Germinal center (tissue), 1 donor: Measurements from ENCODE around the gene KRTAP1-3.
"Not testable (repeated sequence)": the region's sequence is repeated elsewhere in the genome, so short reads cannot be mapped to it uniquely, and the experiment has no call there.

Source experiments
- DNase-seq: peaks from one replicate; pipeline ENCODE4 v3.0.0; 2012; ENCODE audit warnings: mixed read lengths, low spot score

The KRTAP1-3 gene

GRCh38 chr17:41009936-41010335 is 24.7 kb downstream of the KRTAP1-3 start:
- no peak for DNase-seq

GRCh38 chr17:41009301-41009760 is 25.3 kb downstream of the KRTAP1-3 start:
- DNase-seq: no peak

- DNase-seq: no peak
These were observed 25.9 kb downstream of the KRTAP1-3 start, which contains the start of gene KRTAP3-1 for GRCh38 chr17:41008811-41009210. Gene KRTAP3-1 (minus strand): TSS chr17:41009128. CDS start chr17:41009074, 54 bp downstream.

- no peak for DNase-seq
These were observed 30.3 kb downstream of the KRTAP1-3 start for GRCh38 chr17:41004397-41004796.

- DNase-seq: no peak
These were observed 30.7 kb downstream of the KRTAP1-3 start for GRCh38 chr17:41003926-41004325.

GRCh38 chr17:41002814-41003213 is 31.9 kb downstream of the KRTAP1-3 start:
- DNase-seq: no peak

- no peak for DNase-seq
These were observed 32.9 kb downstream of the KRTAP1-3 start for GRCh38 chr17:41001795-41002194.

- not testable (repeated sequence) for DNase-seq
These were observed 35.1 kb downstream of the KRTAP1-3 start, which contains the start of gene KRTAP3-2 for GRCh38 chr17:40999563-40999962. Gene KRTAP3-2 (minus strand): TSS chr17:40999906. CDS start chr17:40999853, 53 bp downstream.

GRCh38 chr17:40997361-40997760 is 37.3 kb downstream of the KRTAP1-3 start:
- no peak for DNase-seq

- no peak for DNase-seq
These were observed 37.8 kb downstream of the KRTAP1-3 start for GRCh38 chr17:40996829-40997228.

- DNase-seq: no peak
These were observed 39.6 kb downstream of the KRTAP1-3 start for GRCh38 chr17:40995116-40995515.

- no peak for DNase-seq
These were observed 40.8 kb downstream of the KRTAP1-3 start, which contains the start of gene KRTAP3-3 for GRCh38 chr17:40993839-40994238. Gene KRTAP3-3 (minus strand): TSS chr17:40994164. CDS start chr17:40994097, 67 bp downstream.

- no peak for DNase-seq
These were observed 41.6 kb downstream of the KRTAP1-3 start for GRCh38 chr17:40993084-40993483.

- no peak for DNase-seq
These were observed 42.0 kb downstream of the KRTAP1-3 start for GRCh38 chr17:40992666-40993065.

- DNase-seq: no peak
These were observed 47.8 kb downstream of the KRTAP1-3 start for GRCh38 chr17:40986920-40987319.

GRCh38 chr17:40984226-40984625 is 50.4 kb downstream of the KRTAP1-3 start, which contains the start of gene KRT40:
Gene KRT40 (minus strand): TSS chr17:40984326. CDS start chr17:40984273, 53 bp downstream.
- DNase-seq: no peak
